ENCODE data around the gene DAPK3.
"Not testable (repeated sequence)": the region's sequence is repeated elsewhere in the genome, so short reads cannot be mapped to it uniquely, and the experiment has no call there.

Gene DAPK3

DNA sequence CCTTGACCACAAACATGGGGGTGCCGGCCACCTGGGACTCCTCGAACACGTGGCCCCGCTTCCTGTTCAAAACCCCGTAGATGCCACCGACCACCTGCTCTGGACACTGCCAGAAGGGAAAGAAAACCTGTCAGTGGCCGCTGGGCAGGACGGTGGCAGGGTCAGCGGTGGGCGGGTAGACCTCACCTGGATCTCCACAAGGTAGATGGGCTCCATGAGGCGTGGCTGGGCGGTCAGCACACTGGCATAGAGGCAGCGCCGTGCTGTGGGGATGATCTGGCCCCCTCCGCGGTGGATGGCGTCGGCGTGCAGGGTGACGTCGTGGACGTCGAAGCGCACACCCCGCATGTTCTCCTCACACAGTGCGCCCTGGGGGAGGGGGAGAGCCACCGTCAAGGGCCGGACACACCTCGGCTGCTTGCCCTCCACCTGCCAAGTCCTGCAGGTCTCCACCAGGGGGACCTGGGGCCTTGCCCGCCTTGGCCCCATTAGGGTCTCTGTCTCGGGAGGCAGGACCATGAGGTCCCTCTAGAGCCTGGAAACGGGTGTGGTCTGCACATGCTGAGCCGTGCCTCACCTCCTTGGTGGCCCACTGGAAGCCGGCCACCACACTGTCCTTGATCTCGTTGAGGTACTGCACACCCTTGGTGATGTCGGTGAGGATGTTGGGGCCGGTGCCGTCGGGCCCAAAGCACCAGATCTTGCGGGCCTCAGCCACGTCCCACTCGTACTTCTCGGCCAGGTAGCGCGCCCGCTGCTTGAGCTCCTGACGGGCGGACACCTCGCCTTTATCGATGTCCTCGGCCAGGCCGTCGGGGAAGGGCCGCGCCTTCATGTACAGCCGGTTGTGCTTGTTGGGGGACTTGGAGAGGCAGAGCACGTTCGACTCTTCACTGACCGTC, 6.6 kb upstream of the DAPK3 start:
- no peak for FAIRE-seq

- FAIRE-seq, result no peak
Observed at GRCh38 chr19:3976495-3977241, 5.8 kb upstream of the DAPK3 start.

GRCh38 chr19:3975637-3976087, 4.8 kb upstream of the DAPK3 start:
- FAIRE-seq, result no peak

- no peak for FAIRE-seq
Observed at GRCh38 chr19:3975144-3975543, 4.2 kb upstream of the DAPK3 start.

DNA sequence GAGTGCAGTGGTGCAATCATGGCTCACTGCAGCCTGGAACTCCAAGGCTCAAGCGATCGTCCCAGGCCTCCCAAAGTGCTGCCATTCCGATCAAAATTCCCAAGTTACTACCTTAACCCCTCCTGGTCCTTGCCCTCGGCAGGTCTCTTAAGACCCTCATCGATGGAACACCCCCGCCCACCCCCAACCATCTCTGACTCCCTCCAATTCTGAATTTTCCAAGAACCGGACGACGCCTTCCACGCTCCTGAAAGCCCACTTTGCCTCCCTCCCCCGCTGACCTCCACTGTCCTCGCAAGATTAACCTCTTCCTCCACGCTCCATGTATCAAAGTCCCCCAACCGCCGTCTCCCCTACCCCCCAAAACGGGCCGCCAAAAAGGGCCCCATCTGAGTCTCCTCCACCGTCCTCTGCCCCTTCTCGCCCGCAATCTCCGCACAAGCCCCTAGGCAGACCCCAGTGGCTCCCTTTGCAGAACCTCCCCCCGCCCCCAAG, 539 bp downstream of the DAPK3 start:
- no peak for FAIRE-seq

GRCh38 chr19:3969435-3970312, 1.2 kb downstream of the DAPK3 start:
- no peak for FAIRE-seq

DNA sequence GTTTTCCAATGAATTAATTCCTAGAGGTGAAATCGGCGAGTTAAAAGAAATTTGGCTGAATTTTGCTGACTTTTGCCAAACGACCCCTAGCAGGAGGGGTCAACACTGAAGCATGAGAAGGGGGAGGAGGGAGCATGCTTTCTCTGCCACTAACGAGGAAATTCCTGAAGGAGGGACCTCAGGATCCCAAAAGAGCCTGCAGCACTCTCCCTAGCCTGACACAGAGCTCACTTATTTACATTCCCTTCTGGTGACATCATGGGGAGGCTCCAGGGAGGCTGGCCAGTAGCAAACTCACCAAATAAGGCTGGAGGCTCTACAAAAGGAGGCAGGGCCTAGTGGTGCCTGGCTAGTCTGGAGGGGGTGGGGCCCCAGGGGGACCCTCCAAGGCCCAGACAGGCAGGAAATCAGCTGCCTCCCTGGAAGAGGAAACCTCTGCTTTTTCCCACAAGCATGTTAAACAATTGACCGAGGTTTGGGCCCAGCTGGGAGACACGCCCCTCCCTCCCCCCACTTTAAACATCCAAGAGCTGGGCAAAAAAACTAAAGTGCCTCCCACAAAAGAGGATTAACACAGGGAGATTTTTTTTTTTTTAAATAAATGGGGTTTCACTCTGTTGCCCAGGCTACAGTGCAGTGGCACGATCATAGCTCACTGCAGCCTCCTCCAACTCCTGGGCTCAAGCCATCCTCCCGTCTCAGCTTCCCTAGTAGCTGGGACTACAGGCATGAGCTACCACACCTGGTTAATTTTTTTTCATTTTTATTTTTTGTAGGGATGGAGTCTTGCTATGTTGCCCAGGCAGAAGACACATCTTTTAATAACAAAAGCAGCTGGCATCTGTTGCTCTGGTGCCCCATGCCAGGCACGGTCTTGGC, 2.1 kb downstream of the DAPK3 start:
- peak; percentile 98 for FAIRE-seq

DNA sequence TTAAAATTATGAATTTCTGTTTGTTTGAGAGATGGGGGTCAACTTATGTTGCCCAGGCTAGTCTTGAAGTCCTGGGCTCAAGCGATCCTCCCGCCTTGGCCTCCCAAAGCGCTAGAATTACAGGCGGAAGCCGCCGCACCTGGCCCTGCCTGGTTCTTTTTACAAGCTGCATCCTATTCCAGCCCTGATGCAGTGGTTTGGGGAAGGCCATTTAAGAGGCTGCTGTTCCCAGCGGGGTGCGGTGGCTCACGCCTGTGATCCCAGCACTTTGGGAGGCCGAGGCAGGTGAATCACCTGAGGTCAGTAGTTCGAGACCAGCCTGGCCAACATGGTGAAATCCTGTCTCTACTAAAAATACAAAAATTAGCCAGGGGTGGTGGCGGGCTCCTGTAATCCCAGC, 2.9 kb downstream of the DAPK3 start:
- not testable (repeated sequence) for FAIRE-seq

GRCh38 chr19:3966051-3967017, 4.6 kb downstream of the DAPK3 start:
- no peak for FAIRE-seq

GRCh38 chr19:3964256-3965194, 6.4 kb downstream of the DAPK3 start:
- FAIRE-seq, result no peak

DNA sequence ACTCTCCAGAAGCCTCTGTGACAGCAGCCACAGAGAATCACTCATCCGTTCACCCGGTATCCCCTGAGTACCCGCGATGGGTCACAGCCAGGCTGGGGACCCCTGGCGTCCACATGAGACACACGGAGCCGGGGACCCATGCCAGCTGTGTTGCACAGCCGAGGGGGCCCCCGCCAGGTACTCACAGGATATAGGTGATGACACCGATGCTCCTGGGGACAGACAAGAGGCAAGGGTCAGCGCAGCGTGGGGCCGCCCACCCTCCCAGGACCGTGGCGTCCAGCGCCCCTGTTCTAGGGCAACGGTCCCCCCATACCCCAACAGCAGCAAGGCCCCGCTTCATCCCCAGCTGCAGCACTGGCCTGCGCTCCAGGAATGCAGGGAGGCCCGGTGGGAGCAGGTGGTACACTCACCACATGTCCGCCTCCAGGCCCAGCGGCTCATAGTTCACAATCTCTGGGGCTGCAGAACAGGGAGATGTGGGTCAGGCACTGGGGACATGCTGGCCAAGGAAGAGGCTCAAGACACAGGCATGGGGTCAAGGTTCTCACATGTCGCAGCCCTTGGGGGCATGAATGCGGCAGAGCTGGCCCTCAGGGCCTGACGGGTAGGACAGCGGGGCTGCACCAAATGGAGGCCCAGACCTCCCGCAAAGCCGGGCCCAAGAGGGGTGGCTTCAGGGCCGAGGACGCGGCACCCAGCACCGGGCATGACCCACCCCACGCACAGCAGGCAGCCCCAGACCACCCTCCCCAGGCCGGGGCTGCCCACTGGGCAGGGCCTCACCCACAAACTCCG, 7.2 kb downstream of the DAPK3 start:
- no peak for FAIRE-seq

- FAIRE-seq, result no peak
Observed at GRCh38 chr19:3961007-3961406, 9.9 kb downstream of the DAPK3 start.

DNA sequence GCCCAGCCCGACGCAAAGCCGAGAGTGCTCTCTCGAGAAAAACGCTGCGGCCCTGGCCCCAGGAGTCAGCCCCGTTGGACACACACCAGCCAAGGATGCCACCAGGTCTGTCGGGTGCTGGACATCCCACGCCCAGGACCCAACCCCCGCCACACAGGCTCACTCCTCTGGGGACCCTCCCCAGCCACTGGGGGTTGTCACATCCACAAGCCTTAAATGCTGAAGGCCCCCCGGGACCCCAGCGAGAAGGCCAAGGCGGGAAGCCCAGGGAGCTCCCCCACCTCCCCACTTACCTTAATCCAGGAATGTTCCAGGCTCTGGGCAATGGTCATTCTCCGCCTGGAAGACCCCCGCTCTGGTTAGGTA, 11.2 kb downstream of the DAPK3 start:
- FAIRE-seq, result no peak

GRCh38 chr19:3958836-3959765, 11.8 kb downstream of the DAPK3 start:
- no peak for FAIRE-seq

GRCh38 chr19:3955688-3956087, 15.2 kb downstream of the DAPK3 start:
- FAIRE-seq, result no peak

DNA sequence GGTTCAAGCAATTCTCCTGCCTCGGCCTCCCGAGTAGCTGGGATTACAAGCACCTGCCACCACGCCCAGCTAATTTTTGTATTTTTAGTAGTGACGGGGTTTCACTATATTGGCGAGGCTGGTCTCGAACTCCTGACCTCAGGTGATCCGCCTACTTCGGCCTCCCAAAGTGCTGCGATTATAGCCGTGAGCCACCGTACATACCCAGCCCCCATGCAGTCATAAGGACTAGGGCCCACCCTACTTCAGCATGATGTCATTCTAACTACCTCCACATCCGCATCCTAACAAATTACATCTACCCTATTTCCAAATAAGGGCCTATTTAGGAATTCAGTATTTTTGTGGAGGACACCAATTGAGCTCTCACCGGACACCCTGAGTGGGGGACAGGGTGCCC, 15.6 kb downstream of the DAPK3 start:
- FAIRE-seq, result not testable (repeated sequence)

DNA sequence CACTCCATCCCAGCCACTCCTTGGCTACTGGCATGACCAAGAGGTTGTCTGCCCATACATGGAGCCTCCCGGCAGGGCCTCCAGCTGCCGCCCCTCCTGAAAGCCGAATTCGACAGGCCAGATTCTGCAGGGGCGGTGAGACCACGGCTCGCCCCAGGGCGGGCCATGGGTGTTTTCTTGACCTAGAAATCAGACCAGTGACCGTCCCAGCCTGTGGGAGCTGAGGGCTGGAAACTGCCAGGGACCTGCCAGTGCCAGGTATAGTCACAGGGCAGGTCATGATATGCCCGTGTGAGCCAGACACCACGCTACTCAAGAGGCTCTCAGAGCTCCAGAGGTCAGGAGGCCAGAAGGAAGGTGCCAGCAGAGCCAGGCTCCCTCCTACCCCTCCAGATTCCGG, 16.8 kb downstream of the DAPK3 start:
- no peak for FAIRE-seq
